Upper lobe of left lung (tissue), 6 donors: ENCODE results near the gene URGCP. TPM values are rescaled to one million over a fixed set of nuclear protein-coding genes. Genes with fewer than 3 reads are reported as not detected.
A peak's percentile ranks its signal among the peaks of the same experiment; 100 is the strongest.

Source experiments
- ATAC-seq, 2 donors: fragments of 200-7000 bp; cut with Tn5 transposase; one replicate each; pipeline ENCODE4 v1.9.1; 2022; ENCODE audit warnings: mild to moderate bottlenecking in 2 of 2, moderate library complexity in 2 of 2; ENCODE audit not compliant: low FRiP score in 2 of 2
- DNase-seq, 2 donors: peaks; one replicate each; pipeline ENCODE4 v3.0.0-alpha.2; 2019 to 2020
- H3K27ac ChIP-seq, 4 donors: fragments of 200-600 bp; sonication (generic); one replicate each; pipeline ENCODE4 v1.5.1; 2016 to 2019
- H3K27me3 ChIP-seq, 4 donors: fragments of 200-600 bp; sonication (generic); one replicate each; pipeline ENCODE4 v1.5.1; 2017 to 2019
- H3K36me3 ChIP-seq, 4 donors: fragments of 200-600 bp; sonication (generic); one replicate each; pipeline ENCODE4 v1.5.1; 2016 to 2019
- H3K4me1 ChIP-seq, 4 donors: fragments of 200-600 bp; sonication (generic); one replicate each; pipeline ENCODE4 v1.5.1; 2018 to 2019
- H3K4me3 ChIP-seq, 4 donors: fragments of 200-600 bp; sonication (generic); one replicate each; pipeline ENCODE4 v1.5.1; 2017 to 2019; ENCODE audit warnings: mild to moderate bottlenecking in 2 of 4, moderate library complexity in 1 of 4
- H3K9me3 ChIP-seq, 4 donors: fragments of 200-600 bp; sonication (generic); one replicate each; pipeline ENCODE4 v1.5.1; 2018 to 2019
- CTCF ChIP-seq, 6 experiments: fragments of 450-650 bp in 4 of 6; fragments of 200-600 bp in 2 of 6; sonication (generic) in 2 of 6; IDR thresholded peaks; one replicate each; pipeline ENCODE4 v1.5.1; 2016 to 2019; ENCODE audit warnings: antibody characterized with exemption in 6 of 6
- EP300 ChIP-seq, 4 donors: sonication (generic); formaldehyde crosslinking; IDR thresholded peaks; one replicate each; pipeline ENCODE4 v1.5.1; 2017; ENCODE audit warnings: antibody characterized with exemption in 4 of 4, control low read depth in 2 of 4
- POLR2A ChIP-seq, 4 donors: fragments of 450-650 bp; IDR thresholded peaks; one replicate each; pipeline ENCODE4 v1.5.1; 2016 to 2017; ENCODE audit warnings: antibody characterized with exemption in 4 of 4, mild to moderate bottlenecking in 2 of 4
- POLR2AphosphoS5 ChIP-seq, 2 donors: sonication (generic); formaldehyde crosslinking; IDR thresholded peaks; one replicate each; pipeline ENCODE4 v1.5.1; 2017; ENCODE audit warnings: antibody characterized with exemption in 2 of 2
- WGBS, 2 donors: methylation state at CpG; one replicate each; pipeline ENCODE4 v1.1.5; 2017 to 2018; 5-methylcytosine and 5-hydroxymethylcytosine counted together
- total RNA-seq, 6 donors: library from RNA; depleted of rRNA in 4 of 6; stranded (reverse); fragments of >200 nt in 4 of 6; gene quantifications; one replicate each; pipeline versions ENCODE4 v1.1.0 to v1.2.1, GENCODE V29; 2016 to 2021
- donor health status: DM: no; HTN: no; CAD: no; lungs with moderate emphysema.
- donor health status: DM: no; HTN: yes; CAD: no; lungs with severe emphysema.

URGCP gene
- total RNA-seq, 6 donors from 2014 or later = 24.1 to 31.4 (median 29.4) TPM

GRCh38 chr7:43921423-43921822, 15.0 kb upstream of the URGCP start:
- H3K4me3 ChIP-seq = no peak overlapping the region
- no peaks in the 10 kb centered on the region for H3K27me3 ChIP-seq
- ATAC-seq (no peak), DNase-seq (no peak)
- H3K27ac ChIP-seq = no peak overlapping the region
- peaks cover 5 to 11% (median 9%) of the 10 kb centered on the region in 4 donors for H3K4me1 ChIP-seq
- 38 to 49% methylated on average over 2 of the region's 2 CpGs for WGBS, 2 donors
- no peaks in the 10 kb centered on the region for H3K9me3 ChIP-seq
- TF ChIP-seq CTCF (IDR thresholded peaks at IDR 0.05) (no peak), POLR2A (IDR thresholded peaks at IDR 0.05) (no peak), EP300 (IDR thresholded peaks at IDR 0.05) (no peak), POLR2AphosphoS5 (IDR thresholded peaks at IDR 0.05) (no peak)
- H3K36me3 ChIP-seq = peaks cover 0 to 8% (median 0%) of the 10 kb centered on the region in 4 donors

GRCh38 chr7:43915907-43916306, 9.5 kb upstream of the URGCP start:
- ATAC-seq (no peak), DNase-seq (no peak)
- no peaks in the 10 kb centered on the region for H3K4me1 ChIP-seq
- no peaks in the 10 kb centered on the region for H3K9me3 ChIP-seq
- 93% methylated on average over 5 of the region's 5 CpGs for WGBS, 2 donors
- H3K27ac ChIP-seq = no peak overlapping the region
- no peak for TF ChIP-seq CTCF (IDR thresholded peaks at IDR 0.05)
- no peak for TF ChIP-seq POLR2A (IDR thresholded peaks at IDR 0.05)
- no peak for TF ChIP-seq POLR2AphosphoS5 (IDR thresholded peaks at IDR 0.05)
- no peak for TF ChIP-seq EP300 (IDR thresholded peaks at IDR 0.05)
- no peaks in the 10 kb centered on the region for H3K27me3 ChIP-seq
- H3K36me3 ChIP-seq = peaks cover 0 to 8% (median 0%) of the 10 kb centered on the region in 4 donors
- H3K4me3 ChIP-seq = no peak overlapping the region

GRCh38 chr7:43914795-43915194, 8.4 kb upstream of the URGCP start:
- Histone ChIP-seq H3K27me3 (no peaks in the 10 kb centered on the region), H3K9me3 (no peaks in the 10 kb centered on the region), H3K4me3 (no peak overlapping the region), H3K36me3 (peaks cover 0 to 8% (median 0%) of the 10 kb centered on the region in 4 donors), H3K27ac (no peak overlapping the region), H3K4me1 (no peaks in the 10 kb centered on the region)
- no peak for DNase-seq
- TF ChIP-seq POLR2A (IDR thresholded peaks at IDR 0.05) = no peak
- no peak for TF ChIP-seq POLR2AphosphoS5 (IDR thresholded peaks at IDR 0.05)
- no peak for TF ChIP-seq CTCF (IDR thresholded peaks at IDR 0.05)
- TF ChIP-seq EP300 (IDR thresholded peaks at IDR 0.05) = no peak
- 90 to 91% methylated on average over 5 of the region's 5 CpGs for WGBS, 2 donors
- no peak for ATAC-seq

- Histone ChIP-seq H3K4me3 (peak overlapping the region; percentile 60 to 88 (median 83)), H3K27me3 (no peaks in the 10 kb centered on the region), H3K27ac (peak overlapping the region; percentile 82 to 95 (median 86)), H3K36me3 (no peaks in the 10 kb centered on the region), H3K4me1 (peaks cover 21 to 32% (median 24%) of the 10 kb centered on the region in 4 donors), H3K9me3 (no peaks in the 10 kb centered on the region)
- DNase-seq = no peak
- 0 to 1% methylated on average over 6 to 12 of the region's 43 CpGs for whole genome bisulfite sequencing, 2 donors
- ATAC-seq = peak; percentile 16 to 63
- TF ChIP-seq POLR2A (IDR thresholded peaks at IDR 0.05) (no peak), EP300 (IDR thresholded peaks at IDR 0.05) (no peak), POLR2AphosphoS5 (IDR thresholded peaks at IDR 0.05) (peak in 1 of 2 donors; percentile 5), CTCF (IDR thresholded peaks at IDR 0.05) (no peak)
Observed at GRCh38 chr7:43905956-43906330, 453 bp downstream of the URGCP start.
